NCI-H748 (cell line): ENCODE measurements around the gene KRTAP4-1.
"Not testable (repeated sequence)": the region's sequence is repeated elsewhere in the genome, so short reads cannot be mapped to it uniquely, and the experiment has no call there.

Experiments used
- DNase-seq: peaks from one replicate; lab custom pipeline; 2025; ENCODE audit not compliant: unreplicated experiment; lab: John Stamatoyannopoulos, UW

The KRTAP4-1 gene

GRCh38 chr17:41176744-41177387 is 7.8 kb downstream of the KRTAP4-1 start:
- DNase-seq: no peak

GRCh38 chr17:41171886-41172285 is 12.8 kb downstream of the KRTAP4-1 start:
- no peak for DNase-seq

- no peak for DNase-seq
Observed at GRCh38 chr17:41168121-41168520, 16.6 kb downstream of the KRTAP4-1 start, which contains the start of gene KRTAP4-3. TSS of gene KRTAP4-3 (minus strand) at chr17:41168221. CDS start at chr17:41168172, 49 bp downstream.

DNA sequence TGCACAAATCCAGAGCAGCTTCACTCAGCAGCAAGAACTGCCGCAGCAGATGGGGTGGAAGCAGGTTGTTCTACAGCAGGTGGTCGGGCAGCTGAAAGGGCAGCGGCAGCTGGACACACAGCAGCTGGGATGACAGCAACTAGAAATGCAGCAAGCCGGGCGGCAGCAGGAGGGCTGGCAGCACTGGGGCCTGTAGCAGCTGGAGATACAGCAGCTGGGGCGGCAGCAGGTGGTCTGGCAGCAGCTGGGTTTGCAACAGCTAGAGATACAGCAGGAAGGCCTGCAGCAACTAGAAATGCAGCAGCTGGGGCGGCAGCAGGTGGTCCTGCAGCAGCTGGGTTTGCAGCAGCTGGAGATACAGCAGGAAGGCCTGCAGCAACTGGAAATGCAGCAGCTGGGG is 17.1 kb downstream of the KRTAP4-1 start:
- peak; percentile 38 for DNase-seq

DNA sequence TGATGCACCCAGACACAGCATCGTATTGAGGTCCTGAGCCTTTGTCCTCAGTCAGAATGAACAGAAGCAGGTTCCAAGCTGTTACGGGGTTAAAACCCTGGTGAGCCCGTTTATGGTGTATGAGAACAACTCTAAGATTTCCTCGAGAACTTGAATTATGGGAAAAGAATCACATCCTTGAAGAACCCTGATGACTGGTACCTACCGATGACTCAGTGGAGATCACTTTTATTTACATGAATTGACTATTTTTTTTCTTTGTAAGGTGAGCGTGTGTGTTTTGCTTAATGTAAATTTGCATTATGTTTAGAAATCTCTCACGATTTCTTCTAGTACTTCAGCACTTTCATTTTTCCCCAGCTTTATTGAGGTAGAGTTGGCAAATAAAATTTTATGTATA is 20.9 kb downstream of the KRTAP4-1 start:
- no peak for DNase-seq

DNA sequence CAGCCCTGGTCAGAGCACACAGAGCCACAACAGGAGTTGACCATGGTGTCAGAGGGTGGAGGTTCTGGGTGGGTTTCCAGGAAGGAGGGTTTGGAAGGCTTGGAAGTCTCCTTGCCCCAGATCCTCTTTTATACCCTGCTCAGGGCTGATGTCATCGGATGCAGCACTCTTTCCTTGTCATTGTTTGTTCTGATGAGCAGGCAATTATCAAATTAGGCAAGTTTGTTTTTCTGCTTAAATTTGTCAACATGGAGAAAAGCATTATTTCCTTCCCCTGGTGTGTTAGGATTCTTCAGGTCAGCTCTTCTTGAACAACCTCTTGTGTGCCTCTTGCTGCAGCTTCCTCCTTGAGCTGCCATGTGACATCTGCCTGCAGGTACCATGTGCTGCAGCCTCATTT is 24.1 kb downstream of the KRTAP4-1 start, which contains the start of gene KRTAP4-4:
Gene KRTAP4-4, minus strand, starts transcription at position 101 of the 400 bp plus-strand sequence. Its CDS starts 57 bp downstream, at position 44.
- DNase-seq: peak; percentile 17

DNA sequence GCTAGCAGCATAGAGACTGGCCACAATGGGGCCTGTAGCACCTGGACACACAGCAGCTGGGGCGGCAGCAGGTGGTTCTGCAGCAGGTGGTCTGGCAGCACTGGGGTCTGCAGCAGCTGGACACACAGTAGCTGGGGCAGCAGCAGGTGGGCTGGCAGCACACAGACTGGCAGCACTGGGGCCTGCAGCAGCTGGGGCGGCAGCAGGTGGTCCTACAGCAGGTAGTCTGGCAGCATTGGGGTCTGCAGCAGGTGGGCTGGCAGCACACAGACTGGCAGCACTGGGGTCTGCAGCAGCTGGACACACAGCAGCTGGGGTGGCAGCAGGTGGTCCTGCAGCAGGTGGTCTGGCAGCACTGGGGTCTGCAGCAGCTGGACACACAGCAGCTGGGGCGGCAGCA is 24.5 kb downstream of the KRTAP4-1 start:
- not testable (repeated sequence) for DNase-seq

DNA sequence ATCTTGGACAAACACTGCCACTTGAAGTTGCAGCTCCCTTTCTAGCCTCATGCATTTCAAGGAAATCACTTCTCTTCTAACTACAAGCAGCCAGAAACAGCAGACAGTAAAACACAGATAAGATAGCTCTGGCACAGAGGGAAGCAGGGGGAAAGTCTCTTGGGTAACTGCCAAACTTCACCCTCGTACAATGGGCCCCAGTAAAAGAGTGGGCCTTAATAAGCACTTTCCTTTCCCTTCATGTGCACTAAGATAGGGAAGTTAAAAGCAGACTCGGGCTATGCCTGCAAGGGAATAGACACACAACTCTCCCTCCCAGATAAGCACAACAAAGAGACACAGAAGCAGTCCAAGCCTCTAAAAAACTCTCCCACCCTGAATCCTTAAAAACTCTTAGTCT is 30.9 kb downstream of the KRTAP4-1 start:
- DNase-seq: no peak

- DNase-seq: no peak
Observed at GRCh38 chr17:41151525-41151924, 33.2 kb downstream of the KRTAP4-1 start.

GRCh38 chr17:41150026-41150425 is 34.7 kb downstream of the KRTAP4-1 start:
- DNase-seq: no peak

DNA sequence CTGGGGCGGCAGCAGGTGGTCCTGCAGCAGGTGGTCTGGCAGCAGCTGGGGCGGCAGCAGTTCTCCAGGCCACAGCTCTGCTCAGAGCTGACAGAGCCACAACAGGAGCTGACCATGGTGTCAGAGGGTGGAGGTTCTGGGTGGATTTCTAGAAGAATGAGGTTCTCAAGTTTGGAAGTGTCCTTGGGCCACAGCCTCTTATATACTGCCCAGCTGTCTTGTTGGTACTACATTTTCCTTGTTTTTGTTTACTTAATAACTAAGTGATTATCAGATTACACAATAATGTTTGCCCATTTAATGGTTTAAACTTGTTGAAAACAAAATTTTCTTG is 35.1 kb downstream of the KRTAP4-1 start, which contains the start of gene KRTAP4-5:
Gene KRTAP4-5, minus strand, starts transcription at position 174 of the 334 bp plus-strand sequence. Its CDS starts 58 bp downstream, at position 116.
- no peak for DNase-seq

DNA sequence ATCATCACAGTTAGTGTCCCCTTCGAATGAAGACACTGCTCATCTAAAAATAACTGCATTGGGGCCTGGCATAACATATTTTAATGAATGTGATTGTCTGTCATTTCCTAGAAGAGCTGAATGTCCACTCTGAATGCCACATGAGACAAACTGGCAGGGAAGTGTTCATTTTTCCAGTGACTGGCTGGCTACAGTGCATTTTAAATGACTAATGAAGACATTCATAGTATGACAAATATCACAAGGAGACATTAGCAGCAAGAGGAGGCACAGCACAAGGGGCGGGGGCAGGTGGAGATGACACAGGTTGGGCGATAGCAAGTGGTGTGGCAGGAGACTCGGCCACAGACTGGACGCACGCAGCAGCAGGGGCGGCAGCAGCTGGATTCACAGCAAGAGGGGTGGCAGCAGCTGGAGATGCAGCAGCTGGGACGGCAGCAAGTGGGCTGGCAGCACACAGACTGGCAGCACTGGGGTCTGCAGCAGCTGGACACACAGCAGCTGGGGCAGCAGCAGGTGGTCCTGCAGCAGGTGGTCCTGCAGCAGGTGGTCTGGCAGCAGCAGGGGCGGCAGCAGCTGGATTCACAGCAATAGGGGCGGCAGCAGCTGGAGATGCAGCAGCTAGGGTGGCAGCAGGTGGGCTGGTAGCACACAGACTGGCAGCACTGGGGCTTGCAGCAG is 35.6 kb downstream of the KRTAP4-1 start:
- peak; percentile 4 for DNase-seq

GRCh38 chr17:41147531-41148204 is 37.0 kb downstream of the KRTAP4-1 start:
- DNase-seq: no peak

DNA sequence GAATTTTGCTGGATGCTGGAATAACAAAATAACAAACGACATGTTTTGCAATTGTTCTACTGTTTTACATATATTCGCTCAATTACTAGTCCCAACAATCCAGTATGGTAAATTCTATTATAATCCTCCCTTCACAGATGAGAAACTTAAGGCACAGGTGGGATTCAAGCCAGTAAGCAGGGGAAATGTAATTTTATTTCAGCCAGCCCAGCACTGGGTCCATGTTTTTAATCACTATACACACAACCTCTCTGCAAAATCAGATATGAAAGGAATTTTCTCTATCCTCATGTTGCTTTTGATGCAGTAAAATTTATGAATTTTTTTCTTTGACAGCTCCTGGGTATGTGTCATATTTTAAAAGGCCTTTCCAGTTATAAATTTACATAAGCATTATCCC is 39.5 kb downstream of the KRTAP4-1 start:
- DNase-seq: no peak

- DNase-seq: no peak
Observed at GRCh38 chr17:41144846-41145245, 39.9 kb downstream of the KRTAP4-1 start.

DNA sequence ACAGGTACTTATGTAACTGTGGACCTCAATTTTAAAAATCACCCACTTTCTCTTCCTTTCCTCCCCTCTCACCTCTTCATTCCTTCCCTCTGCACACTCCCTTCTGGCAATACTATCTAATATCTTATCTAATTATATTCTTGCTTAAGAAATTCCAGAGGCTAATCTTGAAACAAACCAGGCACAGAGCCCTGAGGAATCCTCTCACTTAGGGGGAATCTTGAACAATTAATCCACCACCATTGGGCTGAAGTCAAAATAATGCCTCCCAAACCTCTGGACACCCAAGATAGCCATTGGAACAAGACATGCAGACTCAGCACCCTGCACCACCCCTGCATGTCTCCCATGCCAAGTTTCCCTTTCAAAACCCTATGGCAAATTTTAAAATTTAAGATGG is 43.4 kb downstream of the KRTAP4-1 start:
- no peak for DNase-seq

GRCh38 chr17:41140360-41141131 is 44.2 kb downstream of the KRTAP4-1 start, which contains the start of gene KRTAP4-6:
TSS of gene KRTAP4-6 (minus strand) at chr17:41140544. CDS start at chr17:41140487, 57 bp downstream.
- DNase-seq: no peak

DNA sequence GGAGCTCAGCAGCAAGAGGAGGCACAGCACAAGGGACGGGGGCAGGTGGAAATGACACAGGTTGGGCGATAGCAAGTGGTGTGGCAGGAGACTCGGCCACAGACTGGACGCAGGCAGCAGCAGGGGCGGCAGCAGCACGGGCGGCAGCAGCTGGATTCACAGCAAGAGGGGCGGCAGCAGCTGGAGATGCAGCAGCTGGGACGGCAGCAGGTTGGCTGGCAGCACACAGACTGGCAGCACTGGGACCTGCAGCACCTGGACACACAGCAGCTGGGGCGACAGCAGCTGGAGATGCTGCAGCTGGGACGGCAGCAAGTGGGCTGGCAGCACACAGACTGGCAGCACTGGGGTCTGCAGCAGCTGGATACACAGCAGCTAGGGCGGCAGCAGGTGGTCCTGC is 44.8 kb downstream of the KRTAP4-1 start:
- DNase-seq: not testable (repeated sequence)
